Measurements from ENCODE around the gene GSTK1. TPM values are rescaled to one million over a fixed set of nuclear protein-coding genes. Genes with fewer than 3 reads are reported as not detected.

Gene GSTK1
- total and polyA plus RNA-seq, 9 donors, result 55.0 to 138 (median 81.5) TPM

GRCh38 chr7:143216686-143217085 lies 46.6 kb upstream of the GSTK1 start:
- no peak for DNase-seq
- intact Hi-C loops (cut with DNase I), result loop anchor here (5.0 to 10.0 kb wide), 5 partner anchors 209 to 359 kb away; partner anchors contain the start of genes EPHB6 (in 1 of the 4) and TRPV6 (in 1 of the 4)
- Histone ChIP-seq H3K36me3 (no peaks in the 10 kb centered on the region), H3K4me1 (ENCODE audit: insufficient read depth) (no peaks in the 10 kb centered on the region), H3K27me3 (no peaks in the 10 kb centered on the region), H3K9me3 (no peaks in the 10 kb centered on the region), H3K4me3 (no peak overlapping the region), H3K27ac (no peak overlapping the region)
- TF ChIP-seq EP300 (IDR thresholded peaks at IDR 0.05) (no peak), POLR2A (IDR thresholded peaks at IDR 0.05) (no peak), CTCF (IDR thresholded peaks at IDR 0.05) (no peak)
- 82 to 89% (median 85%) methylated on average over 2 of the region's 2 CpGs for WGBS, 3 donors

- 69 to 77% (median 75%) methylated on average over 2 of the region's 2 CpGs for WGBS, 3 donors
- Histone ChIP-seq H3K27me3 (no peaks in the 10 kb centered on the region), H3K36me3 (no peaks in the 10 kb centered on the region), H3K4me3 (no peak overlapping the region), H3K4me1 (ENCODE audit: insufficient read depth) (no peaks in the 10 kb centered on the region), H3K9me3 (no peaks in the 10 kb centered on the region), H3K27ac (no peak overlapping the region)
- DNase-seq, result no peak
- TF ChIP-seq POLR2A (IDR thresholded peaks at IDR 0.05) (no peak), EP300 (IDR thresholded peaks at IDR 0.05) (no peak), CTCF (IDR thresholded peaks at IDR 0.05) (no peak)
- intact Hi-C loops (cut with DNase I), result loop anchor here (5.0 to 10.0 kb wide), 5 partner anchors 211 to 361 kb away; partner anchors contain the start of genes EPHB6 (in 1 of the 4) and TRPV6 (in 1 of the 4)
These were observed 45.4 kb upstream of the GSTK1 start for GRCh38 chr7:143217806-143218205.

- no peak for DNase-seq
- Histone ChIP-seq H3K9me3 (no peaks in the 10 kb centered on the region), H3K27me3 (no peaks in the 10 kb centered on the region), H3K4me1 (ENCODE audit: insufficient read depth) (no peaks in the 10 kb centered on the region), H3K36me3 (no peaks in the 10 kb centered on the region), H3K4me3 (no peak overlapping the region), H3K27ac (no peak overlapping the region)
- 69 to 73% (median 73%) methylated on average over 2 of the region's 2 CpGs for WGBS, 3 donors
- no peak for TF ChIP-seq CTCF (IDR thresholded peaks at IDR 0.05)
- TF ChIP-seq EP300 (IDR thresholded peaks at IDR 0.05), result no peak
- TF ChIP-seq POLR2A (IDR thresholded peaks at IDR 0.05), result no peak
- intact Hi-C loops (cut with DNase I), result no loop called here
These were observed 42.0 kb upstream of the GSTK1 start for GRCh38 chr7:143221286-143221685.

GRCh38 chr7:143221737-143222136 lies 41.5 kb upstream of the GSTK1 start, which contains the start of gene TAS2R40:
Gene TAS2R40, plus strand, starts transcription at chr7:143222037. Its CDS starts 42 bp downstream, at chr7:143222079.
- H3K4me3 ChIP-seq, result no peak within 1 kb of the TSS
- no peaks in the 10 kb centered on the region for H3K4me1 ChIP-seq (ENCODE audit: insufficient read depth)
- H3K9me3 ChIP-seq, result no peaks in the 10 kb centered on the region
- no peaks in the 10 kb centered on the region for H3K36me3 ChIP-seq
- WGBS, 3 donors, result 62 to 71% (median 70%) methylated on average over 3 of the region's 3 CpGs
- DNase-seq, result no peak
- no peak for TF ChIP-seq POLR2A (IDR thresholded peaks at IDR 0.05)
- TF ChIP-seq EP300 (IDR thresholded peaks at IDR 0.05), result no peak
- TF ChIP-seq CTCF (IDR thresholded peaks at IDR 0.05), result no peak
- intact Hi-C loops (cut with DNase I), result no loop called here
- no peaks in the 10 kb centered on the region for H3K27me3 ChIP-seq
- no peak within 1 kb of the TSS for H3K27ac ChIP-seq
